Stimulated activated CD8-positive, alpha-beta memory T cell treated with anti-CD3 and anti-CD28 coated beads, Interleukin-4, amount 100 ng/mL, for 1 hour (primary cell): ENCODE results near the gene PSMA1.
"Not testable (repeated sequence)": the region's sequence is repeated elsewhere in the genome, so short reads cannot be mapped to it uniquely, and the experiment has no call there.

Experiments
- DNase-seq, 2 donors: peaks; one replicate each; pipeline ENCODE4 v3.0.0-alpha.2; 2020; ENCODE audit warnings: low read depth in 2 of 2, low spot score in 1 of 2

The PSMA1 gene

GRCh38 chr11:14519917-14520746 is at the start of gene PSMA1:
PSMA1 (minus strand) TSS chr11:14520386; CDS start chr11:14520299, 87 bp downstream.
- DNase-seq = peak; percentile 80 to 84

GRCh38 chr11:14569516-14569915 is 49.3 kb upstream of the PSMA1 start:
- DNase-seq = not testable (repeated sequence)

- no peak for DNase-seq
Measured at GRCh38 chr11:14567064-14567651, 47.0 kb upstream of the PSMA1 start.

GRCh38 chr11:14566331-14567063 is 46.3 kb upstream of the PSMA1 start:
- DNase-seq = no peak

- DNase-seq = no peak
Measured at GRCh38 chr11:14565845-14566244, 45.7 kb upstream of the PSMA1 start.

- no peak for DNase-seq
Measured at GRCh38 chr11:14555818-14556217, 35.6 kb upstream of the PSMA1 start.

GRCh38 chr11:14554959-14555358 is 34.8 kb upstream of the PSMA1 start:
- no peak for DNase-seq

- DNase-seq = no peak
Measured at GRCh38 chr11:14552089-14552488, 31.9 kb upstream of the PSMA1 start.

- DNase-seq = no peak
Measured at GRCh38 chr11:14551380-14551779, 31.2 kb upstream of the PSMA1 start.

- DNase-seq = no peak
Measured at GRCh38 chr11:14549891-14550290, 29.7 kb upstream of the PSMA1 start.

GRCh38 chr11:14547440-14547839 is 27.3 kb upstream of the PSMA1 start:
- DNase-seq = no peak

- DNase-seq = no peak
Measured at GRCh38 chr11:14546672-14547071, 26.5 kb upstream of the PSMA1 start.

GRCh38 chr11:14544611-14545010 is 24.4 kb upstream of the PSMA1 start:
- DNase-seq = no peak

GRCh38 chr11:14543260-14543659 is 23.1 kb upstream of the PSMA1 start:
- DNase-seq = no peak

- no peak for DNase-seq
Measured at GRCh38 chr11:14542324-14542723, 22.1 kb upstream of the PSMA1 start.

GRCh38 chr11:14541192-14541947 is 21.2 kb upstream of the PSMA1 start:
- DNase-seq = no peak

- DNase-seq = no peak
Measured at GRCh38 chr11:14539982-14540421, 19.8 kb upstream of the PSMA1 start.

- DNase-seq = no peak
Measured at GRCh38 chr11:14538926-14539554, 18.9 kb upstream of the PSMA1 start.

GRCh38 chr11:14538271-14538925 is 18.2 kb upstream of the PSMA1 start:
- DNase-seq = no peak

- DNase-seq = peak in 1 of 2 donors; percentile 6
Measured at GRCh38 chr11:14537134-14537599, 17.0 kb upstream of the PSMA1 start.
